HG03108 (cell line): ENCODE results near the gene IL20.

Experiments used
- ATAC-seq: cut with Tn5 transposase; IDR thresholded peaks from one replicate; pipeline ENCODE4 v1.9.1; 2021; ENCODE audit warnings: moderate library complexity; ENCODE audit not compliant: unreplicated experiment

The IL20 gene, protein sequence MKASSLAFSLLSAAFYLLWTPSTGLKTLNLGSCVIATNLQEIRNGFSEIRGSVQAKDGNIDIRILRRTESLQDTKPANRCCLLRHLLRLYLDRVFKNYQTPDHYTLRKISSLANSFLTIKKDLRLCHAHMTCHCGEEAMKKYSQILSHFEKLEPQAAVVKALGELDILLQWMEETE

DNA sequence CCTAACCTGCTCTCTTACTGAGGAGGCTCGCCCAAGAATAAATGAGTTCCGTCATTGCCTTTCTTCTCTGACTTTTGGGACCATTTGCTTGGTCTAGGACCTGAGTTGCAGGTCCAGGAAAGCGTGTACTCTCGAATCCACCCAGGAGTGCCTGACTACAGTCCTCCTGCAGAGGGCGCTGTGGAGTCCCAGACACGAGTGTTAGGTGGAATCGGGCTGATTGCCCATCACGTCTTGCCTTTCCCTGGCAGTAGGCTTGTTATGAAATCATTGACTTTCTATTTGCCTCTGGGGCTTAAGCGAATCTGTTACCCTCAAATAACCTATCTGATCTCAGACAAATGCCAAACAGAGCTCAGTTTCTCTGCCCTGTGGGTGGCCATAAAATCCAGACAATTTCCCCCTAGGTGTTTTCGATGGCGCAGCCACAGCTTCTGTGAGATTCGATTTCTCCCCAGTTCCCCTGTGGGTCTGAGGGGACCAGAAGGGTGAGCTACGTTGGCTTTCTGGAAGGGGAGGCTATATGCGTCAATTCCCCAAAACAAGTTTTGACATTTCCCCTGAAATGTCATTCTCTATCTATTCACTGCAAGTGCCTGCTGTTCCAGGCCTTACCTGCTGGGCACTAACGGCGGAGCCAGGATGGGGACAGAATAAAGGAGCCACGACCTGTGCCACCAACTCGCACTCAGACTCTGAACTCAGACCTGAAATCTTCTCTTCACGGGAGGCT lies at the start of gene IL20:
Gene IL20, plus strand, starts transcription at position 685 of the 733 bp plus-strand sequence. CDS start 230 bp downstream, outside the sequence.
- ATAC-seq: no peak

DNA sequence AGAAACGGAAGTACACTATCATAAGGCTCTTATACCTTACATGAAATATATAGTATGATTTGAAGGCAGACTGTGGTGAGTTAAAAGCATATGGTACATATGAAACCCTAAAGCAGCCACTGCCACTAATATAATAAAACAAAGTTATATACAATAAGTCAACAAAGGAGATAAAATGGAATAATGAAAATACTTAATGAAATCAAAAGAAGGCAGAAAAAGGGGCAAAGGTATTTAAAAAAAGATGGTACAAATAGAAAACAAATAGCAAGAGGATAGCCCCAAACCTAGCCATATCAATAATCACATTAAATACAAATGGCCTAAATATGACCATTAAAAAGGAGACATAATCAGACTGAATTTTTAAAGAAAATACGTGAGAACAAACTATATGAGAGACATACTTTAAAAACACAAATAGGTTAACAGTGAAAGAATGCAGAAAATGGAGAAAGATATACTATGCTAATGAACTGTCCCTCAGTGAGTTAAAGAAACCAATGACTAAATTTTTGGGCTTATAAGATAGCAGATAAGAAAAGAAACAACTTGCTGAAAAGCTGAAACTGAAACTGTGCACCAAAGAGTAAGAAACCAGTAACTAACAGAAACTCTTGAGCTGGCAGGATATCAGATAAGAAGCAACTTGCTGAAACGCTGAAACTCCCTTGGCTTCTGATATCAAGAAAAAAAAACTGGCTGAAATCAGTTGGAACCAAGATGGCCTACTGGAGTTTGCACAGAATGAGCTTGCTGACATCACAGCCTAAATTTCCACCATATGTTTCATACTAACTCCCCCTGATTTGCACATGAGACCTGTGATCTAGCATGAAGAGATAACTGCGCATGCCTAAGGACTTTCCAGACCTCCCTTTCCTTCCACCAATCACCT lies 48.8 kb upstream of the IL20 start:
- ATAC-seq: peak; percentile 74

DNA sequence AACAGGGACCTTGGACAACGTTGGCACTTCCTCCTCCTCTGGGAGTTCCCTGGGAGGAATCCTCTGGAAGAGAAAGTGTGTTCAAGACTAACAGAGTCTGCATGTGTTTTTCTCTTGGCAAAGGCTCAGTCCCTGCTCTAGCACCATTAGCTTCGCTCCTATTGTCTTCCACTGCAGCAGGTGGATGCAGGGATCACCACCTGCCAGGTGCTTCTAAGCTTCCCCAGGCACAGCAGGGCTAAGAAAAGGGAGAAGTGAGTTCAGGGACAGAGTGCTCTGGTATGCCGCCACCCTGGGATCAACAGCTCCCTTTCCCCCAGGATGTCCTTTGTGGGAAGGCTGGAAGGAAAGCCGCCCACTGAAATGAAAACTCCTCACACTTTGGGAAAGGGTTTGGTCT lies 43.9 kb upstream of the IL20 start:
- no peak for ATAC-seq

DNA sequence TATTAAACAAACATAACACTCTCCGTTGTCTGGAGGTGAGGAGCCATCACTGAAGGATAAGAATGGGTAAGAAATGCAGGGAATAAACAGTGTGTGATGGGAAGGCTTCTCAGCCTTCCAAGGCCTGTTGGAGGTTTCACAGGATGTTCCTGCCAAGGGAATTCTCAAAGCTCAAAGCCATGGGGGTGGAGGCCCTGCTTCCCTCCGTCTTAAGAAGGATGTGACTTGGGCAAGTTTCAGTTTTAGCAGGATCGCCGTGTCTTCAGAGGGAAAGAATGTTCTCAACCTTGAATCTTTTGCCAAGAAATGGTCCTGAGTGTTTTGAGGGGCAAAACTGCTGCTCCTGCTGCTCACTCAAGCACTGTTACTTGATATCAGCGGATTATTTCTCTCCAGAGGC lies 41.7 kb upstream of the IL20 start:
- no peak for ATAC-seq

DNA sequence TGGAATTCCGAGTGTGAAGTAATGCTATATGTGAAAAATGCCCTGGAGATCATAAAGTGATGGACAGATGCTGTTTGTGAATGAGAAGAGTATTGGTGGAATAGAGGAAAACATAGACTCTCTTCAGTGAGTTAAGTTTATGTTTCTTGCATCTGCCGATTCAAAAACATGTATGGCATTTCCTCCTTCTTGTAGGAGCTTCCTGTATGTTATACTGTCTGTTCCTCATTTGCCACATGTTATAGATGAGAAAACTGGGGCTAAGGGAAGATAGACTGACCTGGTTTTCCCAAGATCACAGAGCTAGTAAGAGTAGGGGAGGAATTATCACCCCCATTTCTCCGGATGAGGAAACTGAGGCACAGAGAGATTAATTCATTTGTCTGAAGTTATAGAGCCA lies 41.1 kb upstream of the IL20 start:
- no peak for ATAC-seq

DNA sequence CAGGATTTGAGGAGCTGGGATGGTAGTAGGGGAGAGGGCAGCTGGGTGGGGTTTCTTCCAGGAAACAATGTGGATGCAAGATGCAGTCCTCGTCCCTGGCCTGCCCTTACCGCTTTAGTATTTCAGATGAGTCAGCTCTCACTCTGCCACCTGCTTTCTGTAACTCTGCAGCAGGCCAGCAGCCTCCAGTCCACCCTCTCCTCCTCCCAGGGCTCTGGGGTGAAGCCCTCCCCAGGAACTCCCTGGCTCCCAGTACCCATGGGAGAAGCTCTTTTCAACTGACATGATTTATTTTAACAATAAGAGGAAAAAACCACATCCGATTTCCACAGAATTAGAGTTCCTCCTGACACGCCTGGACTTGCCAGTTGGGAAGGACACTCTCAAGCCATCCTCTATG lies 39.0 kb upstream of the IL20 start:
- no peak for ATAC-seq

DNA sequence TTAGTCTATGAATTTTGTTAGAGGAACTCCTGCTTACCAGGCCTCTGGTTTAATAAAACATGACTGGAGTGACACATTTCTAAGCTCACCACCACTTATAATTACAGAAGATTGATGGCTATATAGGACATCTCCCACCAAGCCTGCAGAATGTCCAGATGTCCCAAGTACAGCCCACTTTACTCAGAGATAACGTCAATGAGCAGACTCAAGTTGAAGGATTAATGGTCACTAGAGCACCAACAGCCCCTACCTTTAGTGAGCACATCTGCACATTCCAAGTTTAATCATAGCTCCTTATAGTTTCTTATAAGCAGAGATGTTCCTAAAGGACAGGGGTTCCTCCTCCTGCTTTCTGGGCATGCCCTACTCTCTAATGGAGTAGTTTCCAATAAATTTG lies 37.4 kb upstream of the IL20 start:
- ATAC-seq: no peak

DNA sequence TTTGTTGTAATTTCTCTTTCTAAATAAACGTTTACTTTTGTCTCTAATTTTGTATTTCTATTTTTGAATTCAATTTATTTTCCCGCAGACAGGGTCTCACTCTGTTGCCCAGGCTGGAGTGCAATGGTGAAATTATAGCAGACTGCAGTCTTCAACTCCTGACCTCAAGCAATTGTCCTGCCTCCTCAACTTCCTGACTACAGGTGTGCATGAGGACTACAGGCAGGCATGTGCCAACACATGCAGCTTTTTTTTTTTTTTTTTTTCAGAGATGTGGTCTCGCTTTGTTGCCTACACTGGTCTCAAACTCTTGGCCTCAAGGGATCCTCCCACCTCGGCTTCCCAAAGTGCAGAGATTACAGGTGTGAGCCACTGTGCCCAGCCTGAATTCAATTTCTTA lies 36.7 kb upstream of the IL20 start:
- no peak for ATAC-seq

DNA sequence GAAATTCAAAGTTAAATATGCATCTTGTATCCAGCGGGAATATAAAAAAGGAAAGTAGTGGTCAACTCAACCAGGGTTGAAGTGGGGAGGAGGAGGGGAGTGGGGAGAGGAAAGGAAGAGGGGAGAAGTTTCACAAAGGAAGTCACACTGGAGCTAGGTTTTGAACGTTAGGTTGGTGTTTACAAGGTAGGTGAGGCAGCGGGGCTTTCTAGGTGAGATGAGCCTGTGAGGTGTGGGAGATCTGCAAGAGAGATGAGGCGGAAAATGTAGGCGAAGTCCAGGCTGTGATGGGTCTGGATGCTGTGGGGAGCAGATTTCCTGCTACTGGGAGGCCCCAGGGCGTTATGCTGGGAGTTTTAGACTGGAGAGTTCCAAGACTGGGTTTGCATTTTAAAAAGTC lies 36.1 kb upstream of the IL20 start:
- ATAC-seq: no peak

DNA sequence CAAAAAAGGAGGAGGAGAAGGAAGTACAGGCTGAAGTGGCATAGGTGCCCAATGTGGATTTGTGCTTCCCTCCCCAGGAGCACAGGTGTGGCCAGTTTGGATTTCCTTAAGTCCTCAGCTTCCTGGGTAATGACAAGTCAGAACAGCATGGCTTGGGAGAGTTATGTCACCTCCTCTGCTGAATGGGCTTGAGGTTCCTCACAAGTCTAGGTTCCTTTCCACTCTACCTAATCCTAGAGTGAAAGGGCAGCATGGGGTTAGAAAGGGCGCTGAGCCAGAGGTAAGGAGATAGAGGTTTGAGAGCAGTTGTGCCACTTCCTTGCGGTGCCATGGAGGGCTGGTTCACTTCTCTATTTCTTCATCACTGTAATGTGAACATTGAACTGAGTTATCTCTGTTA lies 35.5 kb upstream of the IL20 start:
- no peak for ATAC-seq

DNA sequence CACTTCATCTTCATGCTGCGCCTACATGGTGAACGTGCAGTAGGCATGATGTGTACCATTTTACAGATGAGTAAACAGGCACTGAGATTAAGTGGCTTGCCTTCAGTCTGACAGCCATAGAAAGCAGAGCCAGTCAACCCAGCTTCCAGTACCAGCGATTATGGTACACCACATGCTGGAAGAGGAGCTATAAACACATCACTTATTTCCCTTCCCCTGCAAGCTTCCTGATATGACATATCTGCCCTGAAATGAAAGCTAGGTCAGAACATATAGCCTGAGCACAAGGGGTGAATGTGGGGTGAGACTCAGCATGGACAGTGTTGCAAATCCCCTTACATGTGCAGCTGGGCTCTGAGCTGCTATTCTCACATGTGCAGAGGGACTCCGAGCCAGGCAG lies 33.8 kb upstream of the IL20 start:
- ATAC-seq: no peak

DNA sequence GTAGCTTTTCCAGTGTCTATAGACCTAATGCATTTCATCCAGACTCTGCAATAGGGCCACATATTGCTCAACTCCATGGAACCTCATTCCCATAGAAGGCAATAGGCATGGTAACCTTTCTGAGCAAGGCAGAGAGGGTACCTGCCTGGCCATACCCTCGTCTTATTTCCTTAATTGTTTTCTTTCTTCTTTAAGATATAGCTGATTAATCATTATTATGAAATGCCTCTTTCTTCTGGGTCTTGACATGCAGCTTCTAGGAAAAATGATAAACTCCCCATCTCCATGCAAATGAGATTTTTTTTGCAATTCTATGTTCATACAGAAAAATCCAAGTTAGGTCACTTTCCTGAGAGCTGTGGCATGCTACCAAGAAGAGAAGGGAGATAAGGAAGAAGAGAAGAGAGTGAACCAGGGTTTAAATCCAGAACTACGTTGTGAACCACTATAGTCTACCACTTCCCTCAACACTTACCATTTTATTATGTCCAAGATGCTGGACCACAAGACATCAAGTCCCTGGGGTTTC lies 33.0 kb upstream of the IL20 start:
- ATAC-seq: no peak

DNA sequence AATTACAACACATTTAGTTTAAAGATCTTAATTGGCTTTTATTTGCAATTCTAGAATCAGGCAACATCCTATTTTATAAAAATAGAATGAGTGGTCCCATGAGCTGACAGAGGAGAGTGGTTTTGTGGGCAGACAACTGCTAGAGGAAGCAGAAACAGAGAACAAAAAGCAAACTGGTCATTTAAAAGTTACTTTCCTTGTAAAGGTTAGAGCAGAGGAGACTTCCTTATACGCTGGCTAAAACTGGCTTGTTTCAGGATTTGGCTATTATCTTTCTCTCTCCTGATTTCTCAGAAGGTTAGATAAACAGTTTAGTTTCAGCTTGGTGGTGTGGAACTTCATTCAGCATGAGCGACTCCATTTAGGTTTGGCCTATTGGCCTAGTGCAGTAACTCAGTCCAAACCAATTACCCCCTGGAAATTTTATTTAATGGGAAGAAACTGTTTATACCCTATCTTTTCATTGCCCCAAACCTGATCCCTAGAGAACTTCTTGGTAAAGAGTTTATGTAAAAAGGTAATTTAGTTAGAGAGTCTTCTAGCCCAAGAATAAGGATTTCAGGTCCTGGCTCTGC lies 32.2 kb upstream of the IL20 start:
- ATAC-seq: no peak

DNA sequence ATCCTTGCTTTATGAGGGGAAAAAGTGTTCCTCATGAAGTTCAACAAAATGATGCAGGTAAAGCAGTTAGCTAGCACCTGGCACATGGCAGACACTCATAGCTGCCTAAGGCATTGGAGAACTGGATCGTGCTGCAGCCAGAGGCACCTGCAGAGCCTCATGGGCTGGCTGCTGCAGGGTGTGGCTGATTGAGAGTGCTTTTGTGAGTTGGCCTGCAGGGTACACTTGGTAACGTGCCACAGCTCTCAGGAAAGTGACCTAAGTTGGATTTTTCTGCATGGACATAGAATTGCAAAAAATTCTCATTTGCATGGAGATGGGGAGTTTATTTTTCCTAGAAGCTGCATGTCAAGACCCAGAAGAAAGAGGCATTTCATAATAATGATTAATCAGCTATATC lies 31.6 kb upstream of the IL20 start:
- ATAC-seq: no peak

DNA sequence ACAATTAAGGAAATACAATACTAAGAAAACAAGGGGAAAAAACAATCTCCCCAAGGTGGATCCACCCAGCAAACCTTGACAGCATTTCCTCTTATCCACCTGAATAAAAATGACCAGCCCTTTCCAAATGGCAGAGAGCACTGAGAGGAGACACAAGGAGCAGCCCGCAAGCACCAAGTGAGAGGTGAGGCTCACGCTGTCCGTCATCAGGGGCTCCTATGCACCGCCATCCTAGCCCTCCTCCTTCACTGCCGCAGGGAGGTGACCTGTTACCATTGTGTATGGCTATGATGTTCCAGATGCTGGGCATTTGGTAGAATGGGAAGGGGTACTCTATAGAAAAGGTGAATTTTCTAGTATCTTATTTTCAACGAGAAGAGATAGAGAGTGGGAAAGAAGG lies 31.2 kb upstream of the IL20 start:
- no peak for ATAC-seq

DNA sequence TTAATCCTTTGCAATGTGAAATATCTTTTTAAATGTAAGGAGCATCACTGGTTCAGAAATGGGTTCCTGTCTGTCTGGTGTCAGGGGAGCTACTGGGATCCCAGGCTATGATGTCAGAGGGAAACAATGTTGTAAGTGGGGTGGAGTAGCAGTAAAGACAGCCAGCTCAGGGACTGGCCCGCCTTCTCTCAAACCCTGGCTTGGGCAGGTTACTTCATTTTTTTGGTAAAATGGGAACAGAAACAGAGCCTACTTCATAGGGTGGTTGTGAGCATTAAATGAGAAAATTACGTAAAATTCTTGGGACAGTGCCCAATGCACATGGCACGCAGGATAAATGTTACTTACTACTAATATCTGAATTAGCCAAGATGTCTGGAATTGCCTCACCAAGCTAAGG lies 30.7 kb upstream of the IL20 start:
- ATAC-seq: no peak

DNA sequence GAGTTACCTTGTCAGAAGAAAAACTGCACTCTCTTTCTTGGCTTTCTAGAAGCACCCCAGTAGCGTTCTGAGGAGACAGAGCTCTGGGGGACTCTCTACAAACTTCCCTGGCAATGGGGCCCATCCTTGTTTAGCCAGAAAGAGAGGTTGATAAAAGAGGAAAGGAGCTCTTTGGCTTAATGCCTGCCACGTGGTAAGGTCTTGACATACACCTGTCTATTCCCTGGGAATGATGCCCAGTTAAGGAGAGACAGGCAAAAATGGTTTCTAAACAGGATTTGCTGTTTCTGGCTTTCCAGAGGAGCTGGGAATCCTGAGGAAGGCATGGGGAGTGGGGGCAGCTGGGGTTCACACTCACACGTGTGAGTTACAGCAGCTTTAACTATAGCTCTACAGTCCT lies 30.2 kb upstream of the IL20 start:
- no peak for ATAC-seq

DNA sequence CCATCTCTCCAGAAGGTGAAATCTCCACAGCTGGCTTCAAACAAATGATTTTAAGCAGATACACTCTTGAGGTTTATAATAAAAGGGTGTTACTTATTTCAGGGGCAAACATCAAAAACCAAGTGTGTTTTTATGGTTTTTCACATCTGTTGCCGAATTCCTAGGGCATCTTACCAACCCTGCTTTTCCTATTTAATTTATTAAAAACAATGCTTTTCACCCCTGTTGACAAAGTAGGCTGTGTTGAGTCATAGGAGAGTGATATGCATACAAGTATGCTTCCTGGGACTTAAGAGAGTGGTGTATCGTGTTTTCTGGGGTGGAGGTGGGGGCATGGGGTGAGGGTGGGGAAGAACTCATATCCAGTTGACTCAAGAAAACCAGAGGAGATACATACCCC lies 29.3 kb upstream of the IL20 start:
- ATAC-seq: no peak

DNA sequence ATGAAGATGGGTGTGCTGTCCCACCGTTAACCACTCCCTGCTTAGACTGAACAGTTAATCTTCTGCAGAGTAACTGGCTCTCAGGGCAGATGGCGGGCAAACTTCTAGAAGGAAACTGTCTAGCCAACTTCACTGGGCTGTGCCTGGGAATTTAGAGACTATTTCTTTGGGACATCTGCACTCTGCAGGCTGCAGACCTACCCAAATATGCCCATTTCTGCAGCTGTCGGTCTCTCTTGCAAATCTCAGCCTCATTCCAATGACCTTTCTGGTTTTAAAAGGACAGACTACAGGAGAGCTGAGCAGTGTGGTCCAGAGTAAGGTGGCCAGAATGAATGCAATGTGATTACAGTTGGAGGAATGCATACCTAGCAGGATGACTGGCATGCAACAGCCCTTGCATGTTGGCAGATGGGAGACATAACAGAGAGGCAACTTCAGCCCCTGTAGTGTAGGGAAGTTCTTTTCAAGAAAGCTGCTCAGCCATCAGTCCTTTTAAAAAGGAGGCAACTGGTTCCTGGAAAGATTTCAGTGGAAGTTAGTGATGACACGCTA lies 26.3 kb upstream of the IL20 start:
- ATAC-seq: no peak

DNA sequence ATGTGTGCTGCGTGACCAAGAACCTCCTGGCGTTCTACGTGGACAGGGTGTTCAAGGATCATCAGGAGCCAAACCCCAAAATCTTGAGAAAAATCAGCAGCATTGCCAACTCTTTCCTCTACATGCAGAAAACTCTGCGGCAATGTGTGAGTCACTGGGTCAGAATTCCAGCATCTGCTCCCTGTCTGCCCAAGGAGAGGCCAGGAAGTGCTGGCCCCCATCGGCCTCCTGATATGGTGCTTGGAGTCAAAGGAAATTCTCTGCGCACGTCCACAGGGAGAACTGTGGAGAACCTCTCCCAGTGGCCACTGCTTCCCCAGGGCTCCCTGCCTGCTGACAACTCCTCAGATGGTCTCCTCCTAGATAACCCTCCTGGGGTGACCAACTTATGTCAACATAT lies 25.6 kb upstream of the IL20 start:
- no peak for ATAC-seq
